ENCODE measurements around the gene ARHGAP27.

Gene ARHGAP27

DNA sequence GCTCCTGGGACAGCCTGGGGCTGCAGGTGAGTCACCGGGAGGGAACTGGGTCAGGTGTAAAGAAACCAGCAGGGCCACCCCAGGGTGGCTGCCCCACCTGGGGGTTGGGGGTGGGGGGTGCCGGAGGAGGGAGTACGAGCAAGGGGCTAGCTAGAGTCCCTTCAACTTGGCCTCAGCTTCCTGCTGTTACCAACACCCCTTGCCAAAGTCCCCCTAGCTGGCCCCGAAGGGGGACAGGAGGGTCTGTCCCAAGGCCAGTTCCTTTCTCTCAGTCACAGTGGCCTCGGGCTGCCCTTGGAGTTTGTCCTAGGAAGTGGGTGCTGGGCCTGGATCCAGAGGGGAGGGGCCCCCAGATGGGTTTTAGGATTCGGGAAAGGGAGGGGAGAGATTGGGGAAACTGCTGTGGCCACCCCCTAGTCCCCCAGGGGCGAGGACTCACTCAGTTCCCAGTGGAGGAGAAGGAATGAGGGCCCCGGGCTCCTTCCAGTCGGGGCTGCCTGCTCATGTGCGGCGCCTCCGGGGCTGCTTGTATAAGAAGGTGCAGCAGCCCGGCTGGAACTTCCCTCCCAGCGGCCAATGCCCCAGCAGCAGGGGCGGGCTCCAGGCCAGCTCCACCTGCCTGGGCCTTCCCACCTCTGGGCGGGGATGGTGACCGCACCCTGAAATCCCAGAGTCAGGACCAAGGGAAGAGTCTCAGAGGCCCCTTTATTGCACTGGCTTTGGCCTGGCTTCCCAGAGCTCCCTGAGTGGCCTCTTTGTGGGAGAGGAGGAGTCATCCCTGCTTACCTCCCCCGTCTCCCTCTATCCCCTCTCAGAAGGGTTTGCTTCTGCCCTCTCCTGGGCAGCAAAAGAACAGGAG is 7.3 kb downstream of the ARHGAP27 start:
- TF ChIP-seq, protein P1, sequence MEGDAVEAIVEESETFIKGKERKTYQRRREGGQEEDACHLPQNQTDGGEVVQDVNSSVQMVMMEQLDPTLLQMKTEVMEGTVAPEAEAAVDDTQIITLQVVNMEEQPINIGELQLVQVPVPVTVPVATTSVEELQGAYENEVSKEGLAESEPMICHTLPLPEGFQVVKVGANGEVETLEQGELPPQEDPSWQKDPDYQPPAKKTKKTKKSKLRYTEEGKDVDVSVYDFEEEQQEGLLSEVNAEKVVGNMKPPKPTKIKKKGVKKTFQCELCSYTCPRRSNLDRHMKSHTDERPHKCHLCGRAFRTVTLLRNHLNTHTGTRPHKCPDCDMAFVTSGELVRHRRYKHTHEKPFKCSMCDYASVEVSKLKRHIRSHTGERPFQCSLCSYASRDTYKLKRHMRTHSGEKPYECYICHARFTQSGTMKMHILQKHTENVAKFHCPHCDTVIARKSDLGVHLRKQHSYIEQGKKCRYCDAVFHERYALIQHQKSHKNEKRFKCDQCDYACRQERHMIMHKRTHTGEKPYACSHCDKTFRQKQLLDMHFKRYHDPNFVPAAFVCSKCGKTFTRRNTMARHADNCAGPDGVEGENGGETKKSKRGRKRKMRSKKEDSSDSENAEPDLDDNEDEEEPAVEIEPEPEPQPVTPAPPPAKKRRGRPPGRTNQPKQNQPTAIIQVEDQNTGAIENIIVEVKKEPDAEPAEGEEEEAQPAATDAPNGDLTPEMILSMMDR (conservative IDR thresholded peaks at IDR 0.05; ENCODE audit: low read length): peak; percentile 24
- DNase-seq (ENCODE audit: low read depth): peak; percentile 29
- H3K4me3 ChIP-seq (ENCODE audit: low read length): no peak overlapping the region

DNA sequence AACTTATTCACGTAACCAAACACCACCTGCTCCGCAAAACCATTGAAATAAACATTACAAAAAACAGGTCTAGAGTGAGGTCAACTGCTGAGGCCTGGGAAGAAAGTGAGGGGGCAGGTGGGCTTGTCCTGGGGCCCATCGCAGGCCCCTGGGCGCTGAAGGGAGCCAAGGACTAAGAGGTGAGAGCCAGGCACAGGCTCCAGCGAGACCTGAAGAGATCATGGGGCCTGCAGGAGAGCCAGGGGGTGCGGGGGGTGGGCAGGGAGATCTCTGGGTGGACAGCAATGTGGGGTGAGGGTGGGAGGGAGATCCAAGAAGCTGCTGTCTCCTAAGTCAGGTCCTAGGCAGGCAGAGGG is 7.9 kb downstream of the ARHGAP27 start:
- no peak for DNase-seq (ENCODE audit: low read depth)
- TF ChIP-seq, protein P1 (conservative IDR thresholded peaks at IDR 0.05; ENCODE audit: low read length): no peak
- no peak overlapping the region for H3K4me3 ChIP-seq (ENCODE audit: low read length)

DNA sequence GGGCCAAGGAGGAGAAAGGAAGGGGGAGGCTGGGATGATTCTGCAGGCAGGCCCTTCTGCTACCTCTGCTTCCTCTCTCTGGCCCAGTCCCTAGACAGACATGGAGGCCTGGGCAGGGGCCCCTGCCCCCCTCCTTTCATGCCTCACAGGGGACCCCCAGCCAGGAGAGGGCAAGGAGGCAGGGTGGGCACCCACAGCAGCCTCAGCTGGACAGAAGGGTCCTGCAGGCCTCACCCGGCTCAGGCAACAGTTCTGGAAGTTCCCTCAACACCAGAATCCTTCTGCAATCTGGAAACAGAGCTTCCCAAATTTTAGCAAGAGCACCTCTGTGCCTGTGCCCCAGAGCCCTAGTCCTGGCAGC is 8.7 kb downstream of the ARHGAP27 start:
- no peak overlapping the region for H3K4me3 ChIP-seq (ENCODE audit: low read length)
- no peak for DNase-seq (ENCODE audit: low read depth)
- TF ChIP-seq, protein P1 (conservative IDR thresholded peaks at IDR 0.05; ENCODE audit: low read length): no peak

DNA sequence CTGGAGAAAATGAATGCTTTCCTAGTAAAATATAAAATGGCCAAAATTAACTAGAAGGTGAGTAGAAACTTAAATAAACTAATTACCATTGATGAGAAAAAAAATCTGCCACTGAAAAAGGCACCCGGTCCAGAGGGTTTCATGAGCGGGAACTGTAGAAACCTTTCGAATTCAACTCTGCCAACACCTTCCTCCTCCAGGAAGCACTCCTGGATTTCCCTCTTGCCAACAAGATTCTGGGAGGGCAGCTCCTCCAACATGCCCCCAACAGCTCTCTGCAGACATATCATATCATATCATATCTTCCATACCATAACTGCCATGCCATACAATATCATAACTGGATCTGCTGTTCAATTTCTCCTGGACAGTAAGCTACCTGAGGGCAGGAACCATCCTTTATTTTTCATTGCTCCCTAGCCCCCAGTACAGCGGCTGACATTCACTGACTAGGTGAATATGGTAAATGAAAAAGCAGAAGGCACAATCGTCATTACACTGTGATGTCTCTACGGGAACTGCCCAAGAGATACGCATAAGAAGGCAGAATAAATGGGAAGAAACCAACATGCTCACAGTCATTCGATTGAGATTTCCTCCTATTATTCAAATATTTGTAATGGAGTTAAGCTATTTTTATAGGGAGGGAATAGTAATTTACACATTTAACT is 9.2 kb downstream of the ARHGAP27 start:
- no peak for DNase-seq (ENCODE audit: low read depth)
- H3K4me3 ChIP-seq (ENCODE audit: low read length): no peak overlapping the region
- TF ChIP-seq, protein P1 (conservative IDR thresholded peaks at IDR 0.05; ENCODE audit: low read length): no peak

DNA sequence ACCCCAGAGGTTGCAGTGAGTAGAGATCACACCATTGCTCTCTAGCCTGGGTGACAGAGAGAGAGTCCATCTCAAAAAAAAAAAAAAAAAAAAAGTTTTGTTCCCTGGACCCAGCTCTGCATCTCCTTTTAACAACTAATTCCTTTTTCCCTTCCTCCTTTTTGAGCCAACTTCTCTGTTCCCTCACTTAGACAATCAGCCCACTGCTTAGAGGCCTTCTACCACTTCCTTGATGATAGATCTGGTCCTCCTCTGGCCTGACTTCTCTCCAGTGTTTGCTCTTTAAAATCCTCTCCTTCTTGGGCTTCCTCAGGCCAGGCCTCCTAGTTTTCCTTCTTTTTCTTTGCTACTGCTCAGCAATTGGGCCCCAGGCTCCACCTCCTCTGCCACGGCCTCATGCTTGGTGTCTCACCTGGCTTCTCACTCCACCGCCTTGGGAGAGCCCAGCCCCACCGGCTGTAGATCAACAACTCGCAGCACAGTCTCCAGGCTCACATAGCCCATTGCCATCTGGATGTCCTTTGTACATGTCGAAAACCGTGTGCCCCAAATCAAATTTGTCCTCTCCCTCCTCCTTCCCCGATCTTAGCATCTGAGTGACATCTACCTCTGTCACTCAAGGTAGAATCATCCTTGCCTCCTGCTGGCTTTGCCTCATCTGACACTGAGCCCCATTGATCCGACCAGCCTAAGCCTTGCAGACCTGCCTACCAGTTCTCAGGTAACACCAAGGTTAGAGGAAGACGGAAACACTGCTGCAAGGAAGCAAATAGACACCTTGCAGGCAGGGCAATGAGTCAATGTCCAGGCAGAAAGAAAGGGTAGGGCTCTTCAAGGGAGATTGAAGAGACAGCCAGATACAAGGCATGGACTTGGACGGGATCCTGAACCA is 17.4 kb downstream of the ARHGAP27 start:
- no peak for DNase-seq (ENCODE audit: low read depth)
- TF ChIP-seq, protein P1 (conservative IDR thresholded peaks at IDR 0.05; ENCODE audit: low read length): no peak
- no peak overlapping the region for H3K4me3 ChIP-seq (ENCODE audit: low read length)

DNA sequence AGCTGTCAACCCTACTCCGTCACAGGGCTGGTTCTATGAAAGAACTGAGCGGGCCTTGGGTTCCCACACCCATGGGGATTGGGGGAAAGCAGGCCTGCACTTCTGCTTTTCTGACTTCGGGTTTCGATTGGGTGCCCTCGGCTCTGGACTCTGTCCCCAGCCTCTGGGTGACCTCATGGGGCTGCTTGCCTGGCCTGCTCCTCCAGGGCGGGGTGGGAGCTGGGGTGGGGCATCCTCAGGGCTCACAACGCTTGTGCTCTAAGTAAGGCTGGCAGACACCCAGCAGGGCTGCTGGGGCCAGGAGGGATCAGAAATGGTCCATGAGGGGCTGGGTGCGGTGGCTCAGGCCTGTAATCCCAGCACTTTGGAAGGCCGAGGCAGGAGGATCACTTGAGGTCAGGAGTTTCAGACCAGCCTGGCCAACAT is 19.2 kb downstream of the ARHGAP27 start:
- H3K4me3 ChIP-seq (ENCODE audit: low read length): no peak overlapping the region
- no peak for DNase-seq (ENCODE audit: low read depth)
- TF ChIP-seq, protein P1 (conservative IDR thresholded peaks at IDR 0.05; ENCODE audit: low read length): no peak
